Central memory CD8-positive, alpha-beta T cell (primary cell): ENCODE measurements around the gene TRAPPC12.

Experiments
- ATAC-seq: fragments of 150-1000 bp; cut with Tn5 transposase; replicated peaks from 2 replicates; pipeline ENCODE4 v1.10.0; 2022; ENCODE audit warnings: mild to moderate bottlenecking, moderate FRiP score, moderate number of reproducible peaks; ENCODE audit not compliant: poor library complexity, severe bottlenecking; ENCODE audit errors: extremely low read depth
- DNase-seq, 2 donors: peaks; one replicate each; pipeline ENCODE4 v3.0.0; 2021; ENCODE audit warnings: low spot score in 2 of 2
- H3K27ac Mint-ChIP-seq: one replicate; pipeline ENCODE4 v1.8.0; 2022; ENCODE audit warnings: low read depth, mild to moderate bottlenecking, moderate library complexity, mixed read lengths
- H3K27me3 Mint-ChIP-seq: one replicate; pipeline ENCODE4 v1.8.0; 2022; ENCODE audit warnings: mixed read lengths
- H3K36me3 Mint-ChIP-seq: one replicate; pipeline ENCODE4 v1.8.0; 2022; ENCODE audit warnings: mild to moderate bottlenecking, moderate library complexity, mixed read lengths; ENCODE audit not compliant: insufficient read depth
- H3K4me1 Mint-ChIP-seq: one replicate; pipeline ENCODE4 v1.8.0; 2022; ENCODE audit warnings: mixed read lengths
- H3K4me3 Mint-ChIP-seq: one replicate; pipeline ENCODE4 v1.8.0; 2022; ENCODE audit warnings: mild to moderate bottlenecking, moderate library complexity, mixed read lengths
- H3K9me3 Mint-ChIP-seq: one replicate; pipeline ENCODE4 v1.8.0; 2022; ENCODE audit warnings: mixed read lengths

Gene TRAPPC12

GRCh38 chr2:3456125-3456524 is 76.6 kb downstream of the TRAPPC12 start:
- no peaks in the 10 kb centered on the region for H3K27me3 Mint-ChIP-seq
- peaks cover 6% of the 10 kb centered on the region for H3K36me3 Mint-ChIP-seq
- peaks cover 3% of the 10 kb centered on the region for H3K4me1 Mint-ChIP-seq
- H3K4me3 Mint-ChIP-seq, result no peak overlapping the region
- DNase-seq (no peak), ATAC-seq (no peak)
- H3K9me3 Mint-ChIP-seq, result no peaks in the 10 kb centered on the region
- H3K27ac Mint-ChIP-seq, result peak overlapping the region; percentile 16

- H3K36me3 Mint-ChIP-seq, result peaks cover 6% of the 10 kb centered on the region
- DNase-seq, result no peak
- no peak overlapping the region for H3K4me3 Mint-ChIP-seq
- H3K27me3 Mint-ChIP-seq, result no peaks in the 10 kb centered on the region
- H3K4me1 Mint-ChIP-seq, result peaks cover 6% of the 10 kb centered on the region
- ATAC-seq, result no peak
- no peak overlapping the region for H3K27ac Mint-ChIP-seq
- H3K9me3 Mint-ChIP-seq, result no peaks in the 10 kb centered on the region
Measured at GRCh38 chr2:3457524-3458395, 78.3 kb downstream of the TRAPPC12 start.

GRCh38 chr2:3458396-3459184 is 79.1 kb downstream of the TRAPPC12 start:
- no peak overlapping the region for H3K4me3 Mint-ChIP-seq
- H3K27me3 Mint-ChIP-seq, result no peaks in the 10 kb centered on the region
- peaks cover 6% of the 10 kb centered on the region for H3K36me3 Mint-ChIP-seq
- H3K9me3 Mint-ChIP-seq, result no peaks in the 10 kb centered on the region
- ATAC-seq (no peak), DNase-seq (no peak)
- peaks cover 6% of the 10 kb centered on the region for H3K4me1 Mint-ChIP-seq
- no peak overlapping the region for H3K27ac Mint-ChIP-seq

- Mint-ChIP-seq H3K27me3 (no peaks in the 10 kb centered on the region), H3K4me1 (peaks cover 6% of the 10 kb centered on the region), H3K36me3 (peaks cover 9% of the 10 kb centered on the region), H3K9me3 (no peaks in the 10 kb centered on the region), H3K4me3 (no peak overlapping the region), H3K27ac (no peak overlapping the region)
- ATAC-seq (no peak), DNase-seq (no peak)
Measured at GRCh38 chr2:3459185-3460015, 79.9 kb downstream of the TRAPPC12 start.

- ATAC-seq (no peak), DNase-seq (no peak)
- Mint-ChIP-seq H3K4me3 (no peak overlapping the region), H3K36me3 (peaks cover 8% of the 10 kb centered on the region), H3K27ac (no peak overlapping the region), H3K4me1 (peaks cover 6% of the 10 kb centered on the region), H3K9me3 (no peaks in the 10 kb centered on the region), H3K27me3 (no peaks in the 10 kb centered on the region)
Measured at GRCh38 chr2:3460156-3460555, 80.7 kb downstream of the TRAPPC12 start.

GRCh38 chr2:3460831-3461800 is 81.6 kb downstream of the TRAPPC12 start:
- no peak overlapping the region for H3K27ac Mint-ChIP-seq
- H3K36me3 Mint-ChIP-seq, result peaks cover 5% of the 10 kb centered on the region
- no peak overlapping the region for H3K4me3 Mint-ChIP-seq
- peaks cover 6% of the 10 kb centered on the region for H3K4me1 Mint-ChIP-seq
- ATAC-seq (no peak), DNase-seq (no peak)
- no peaks in the 10 kb centered on the region for H3K9me3 Mint-ChIP-seq
- H3K27me3 Mint-ChIP-seq, result no peaks in the 10 kb centered on the region

- no peak for ATAC-seq
- Mint-ChIP-seq H3K4me3 (no peak overlapping the region), H3K27me3 (no peaks in the 10 kb centered on the region), H3K36me3 (peaks cover 6% of the 10 kb centered on the region), H3K27ac (no peak overlapping the region), H3K4me1 (peaks cover 6% of the 10 kb centered on the region), H3K9me3 (no peaks in the 10 kb centered on the region)
- no peak for DNase-seq
Measured at GRCh38 chr2:3461801-3462492, 82.5 kb downstream of the TRAPPC12 start.

- ATAC-seq (no peak), DNase-seq (no peak)
- H3K9me3 Mint-ChIP-seq, result no peaks in the 10 kb centered on the region
- peaks cover 9% of the 10 kb centered on the region for H3K36me3 Mint-ChIP-seq
- no peak overlapping the region for H3K4me3 Mint-ChIP-seq
- H3K27ac Mint-ChIP-seq, result no peak overlapping the region
- no peaks in the 10 kb centered on the region for H3K27me3 Mint-ChIP-seq
- H3K4me1 Mint-ChIP-seq, result peaks cover 6% of the 10 kb centered on the region
Measured at GRCh38 chr2:3462493-3463104, 83.1 kb downstream of the TRAPPC12 start.

- H3K27me3 Mint-ChIP-seq, result no peaks in the 10 kb centered on the region
- no peaks in the 10 kb centered on the region for H3K9me3 Mint-ChIP-seq
- H3K4me1 Mint-ChIP-seq, result peaks cover 6% of the 10 kb centered on the region
- no peak for DNase-seq
- no peak for ATAC-seq
- H3K36me3 Mint-ChIP-seq, result peaks cover 14% of the 10 kb centered on the region
- no peak overlapping the region for H3K4me3 Mint-ChIP-seq
- H3K27ac Mint-ChIP-seq, result no peak overlapping the region
Measured at GRCh38 chr2:3463186-3463835, 83.8 kb downstream of the TRAPPC12 start.

GRCh38 chr2:3463944-3464343 is 84.5 kb downstream of the TRAPPC12 start:
- Mint-ChIP-seq H3K27me3 (no peaks in the 10 kb centered on the region), H3K36me3 (peaks cover 17% of the 10 kb centered on the region), H3K27ac (no peak overlapping the region), H3K4me3 (no peak overlapping the region), H3K4me1 (peaks cover 6% of the 10 kb centered on the region), H3K9me3 (no peaks in the 10 kb centered on the region)
- no peak for DNase-seq
- ATAC-seq, result no peak
